GM18907 (cell line): Measurements from ENCODE around the gene IL3.

ENCODE experiments used
- ATAC-seq: cut with Tn5 transposase; IDR thresholded peaks from one replicate; pipeline ENCODE4 v1.9.1; 2021; ENCODE audit warnings: mild to moderate bottlenecking, moderate library complexity; ENCODE audit not compliant: unreplicated experiment

The IL3 gene

GRCh38 chr5:132110930-132111329, 50.5 kb downstream of the IL3 start:
- ATAC-seq, result no peak

GRCh38 chr5:132112111-132112510, 51.7 kb downstream of the IL3 start:
- ATAC-seq, result no peak
